ENCODE data around the gene TSPAN32.

DNA sequence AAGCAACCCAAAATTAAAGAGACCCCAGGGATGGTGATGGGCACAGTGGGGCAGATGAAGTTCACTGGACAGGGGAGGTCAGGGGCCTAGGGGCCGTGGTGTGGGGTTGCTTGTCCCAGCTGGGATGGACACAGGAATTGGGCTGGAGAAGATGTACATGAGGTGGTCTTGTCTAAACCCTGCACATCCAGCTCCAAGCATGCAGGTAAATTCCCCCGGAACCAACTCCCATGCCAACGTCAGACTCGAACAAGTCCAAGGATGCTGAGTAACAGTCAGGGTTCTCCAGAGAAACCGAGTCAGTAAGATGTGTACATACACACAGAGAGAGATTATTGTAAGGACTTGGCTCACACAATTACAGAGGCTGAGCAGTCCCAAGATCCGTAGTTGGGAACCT is 28.9 kb downstream of the TSPAN32 start:
- TF ChIP-seq CTCF (IDR thresholded peaks at IDR 0.05 in 4 of 5, conservative IDR thresholded peaks at IDR 0.05 in 1 of 5) (no peak), POLR2A (IDR thresholded peaks at IDR 0.05) (no peak)
